Measurements from ENCODE around the gene NLRX1. TPM values are rescaled to one million over a fixed set of nuclear protein-coding genes. Genes with fewer than 3 reads are reported as not detected.
"Not testable (repeated sequence)": the region's sequence is repeated elsewhere in the genome, so short reads cannot be mapped to it uniquely, and the experiment has no call there.

NLRX1 gene
- total and polyA plus RNA-seq, 2 experiments from 2014 or later: 16.1 to 36.8 TPM

- Histone ChIP-seq H3K27me3 (no peaks in the 10 kb centered on the region), H3K36me3 (peaks cover 3% of the 10 kb centered on the region), H3K4me3 (no peak overlapping the region), H3K9me3 (ENCODE audit: low read depth) (no peaks in the 10 kb centered on the region), H3K4me1 (ENCODE audit: low read depth) (no peaks in the 10 kb centered on the region), H3K27ac (no peak overlapping the region)
- no peak for DNase-seq (ENCODE audit: low read depth in 1 of 2, low spot score in 1 of 2)
- no peak for TF ChIP-seq CTCF (IDR thresholded peaks at IDR 0.05; ENCODE audit: low read depth, low read length)
These were observed 12.5 kb downstream of the NLRX1 start for GRCh38 chr11:119180729-119181676.

- Histone ChIP-seq H3K27ac (no peak overlapping the region), H3K36me3 (peaks cover 3% of the 10 kb centered on the region), H3K27me3 (no peaks in the 10 kb centered on the region), H3K4me3 (no peak overlapping the region), H3K4me1 (ENCODE audit: low read depth) (no peaks in the 10 kb centered on the region), H3K9me3 (ENCODE audit: low read depth) (no peaks in the 10 kb centered on the region)
- no peak for TF ChIP-seq CTCF (IDR thresholded peaks at IDR 0.05; ENCODE audit: low read depth, low read length)
- DNase-seq (ENCODE audit: low read depth in 1 of 2, low spot score in 1 of 2): no peak
These were observed 13.3 kb downstream of the NLRX1 start for GRCh38 chr11:119181677-119182412.

- not testable (repeated sequence) for DNase-seq (ENCODE audit: low read depth in 1 of 2, low spot score in 1 of 2); H3K36me3 ChIP-seq; H3K9me3 ChIP-seq (ENCODE audit: low read depth); H3K27ac ChIP-seq; H3K27me3 ChIP-seq; H3K4me1 ChIP-seq (ENCODE audit: low read depth); H3K4me3 ChIP-seq
These were observed 15.9 kb downstream of the NLRX1 start for GRCh38 chr11:119184399-119184798.

- no peaks in the 10 kb centered on the region for H3K4me1 ChIP-seq (ENCODE audit: low read depth)
- no peak overlapping the region for H3K4me3 ChIP-seq
- H3K36me3 ChIP-seq: no peaks in the 10 kb centered on the region
- H3K27ac ChIP-seq: no peak overlapping the region
- H3K27me3 ChIP-seq: no peaks in the 10 kb centered on the region
- TF ChIP-seq CTCF (IDR thresholded peaks at IDR 0.05; ENCODE audit: low read depth, low read length): no peak
- no peak for DNase-seq (ENCODE audit: low read depth in 1 of 2, low spot score in 1 of 2)
- H3K9me3 ChIP-seq (ENCODE audit: low read depth): no peaks in the 10 kb centered on the region
These were observed 17.6 kb downstream of the NLRX1 start for GRCh38 chr11:119185981-119186634.

- no peak for DNase-seq (ENCODE audit: low read depth in 1 of 2, low spot score in 1 of 2)
- H3K27ac ChIP-seq: no peak overlapping the region
- H3K9me3 ChIP-seq (ENCODE audit: low read depth): no peaks in the 10 kb centered on the region
- H3K4me3 ChIP-seq: no peak overlapping the region
- no peaks in the 10 kb centered on the region for H3K4me1 ChIP-seq (ENCODE audit: low read depth)
- no peaks in the 10 kb centered on the region for H3K36me3 ChIP-seq
- TF ChIP-seq CTCF (IDR thresholded peaks at IDR 0.05; ENCODE audit: low read depth, low read length): no peak
- no peaks in the 10 kb centered on the region for H3K27me3 ChIP-seq
These were observed 18.8 kb downstream of the NLRX1 start for GRCh38 chr11:119187123-119187892.
